Upper lobe of right lung (tissue), 1 donor: Measurements from ENCODE around the gene DEPP1. TPM values are rescaled to one million over a fixed set of nuclear protein-coding genes. Genes with fewer than 3 reads are reported as not detected.

Experiments
- ATAC-seq: fragments of 200-7000 bp; cut with Tn5 transposase; one replicate; pipeline ENCODE4 v1.9.1; 2020; ENCODE audit warnings: mild to moderate bottlenecking, moderate library complexity
- DNase-seq: peaks from one replicate; pipeline ENCODE4 v3.0.0-alpha.2; 2020
- H3K27ac ChIP-seq: fragments of 200-600 bp; one replicate; pipeline ENCODE4 v1.8.0; 2022
- H3K27me3 ChIP-seq: fragments of 200-600 bp; one replicate; pipeline ENCODE4 v1.8.0; 2022; ENCODE audit warnings: mild to moderate bottlenecking
- H3K36me3 ChIP-seq: fragments of 200-600 bp; one replicate; pipeline ENCODE4 v1.8.0; 2022
- H3K4me1 ChIP-seq: fragments of 200-600 bp; one replicate; pipeline ENCODE4 v1.8.0; 2022
- H3K4me3 ChIP-seq: fragments of 200-600 bp; one replicate; pipeline ENCODE4 v1.8.0; 2022; ENCODE audit warnings: mild to moderate bottlenecking
- H3K9me3 ChIP-seq: fragments of 200-600 bp; one replicate; pipeline ENCODE4 v1.8.0; 2022
- intact Hi-C: fragments of 100-400 bp; cut with DNase I; formaldehyde crosslinking; loops from one replicate; pipeline ENCODE4 v1.11.0; 2022
- total RNA-seq: library from RNA; stranded (reverse); fragmentation: NEBNext Ultra II Directional; extraction: Animal tissue kit (Norgen Biotek cat#: 25700); gene quantifications from one replicate; pipeline ENCODE4 v1.2.1, GENCODE V29; 2021
- TF ChIP-seq, protein P1 (sequence below): fragments of 200-600 bp; IDR thresholded peaks from one replicate; pipeline ENCODE4 v1.8.0; 2022; ENCODE audit warnings: antibody characterized with exemption
- donor health status: DM: no; HTN: yes; CAD: no; lungs with severe emphysema.

The DEPP1 gene
- total RNA-seq, 1 donor from 2014 or later = 160 TPM

DNA sequence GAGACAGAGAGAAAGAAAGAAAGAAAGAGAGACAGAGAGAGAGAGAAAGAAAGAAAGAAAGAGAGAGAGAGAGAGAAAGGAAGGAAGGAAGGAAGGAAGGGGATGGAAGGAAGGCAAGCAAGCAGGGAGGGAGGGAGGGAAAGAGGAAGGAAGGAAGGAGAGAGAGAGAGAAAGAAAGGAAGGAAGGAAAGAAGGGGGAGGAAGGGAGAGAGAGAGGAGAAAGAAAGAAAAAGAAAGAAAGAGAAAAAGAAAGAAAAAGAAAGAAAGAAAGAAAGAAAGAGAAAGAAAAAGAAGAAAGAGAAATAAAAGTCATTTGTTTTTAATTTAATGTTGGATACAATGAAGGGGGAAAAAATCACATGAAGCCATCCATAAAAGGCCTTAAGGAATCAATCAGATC lies 23.6 kb downstream of the DEPP1 start:
- Histone ChIP-seq H3K27me3 (no peaks in the 10 kb centered on the region), H3K4me1 (peaks cover 11% of the 10 kb centered on the region), H3K36me3 (peaks cover 4% of the 10 kb centered on the region), H3K27ac (no peak overlapping the region), H3K4me3 (no peak overlapping the region), H3K9me3 (no peaks in the 10 kb centered on the region)
- DNase-seq (no peak), ATAC-seq (no peak)
- TF ChIP-seq, protein P1, sequence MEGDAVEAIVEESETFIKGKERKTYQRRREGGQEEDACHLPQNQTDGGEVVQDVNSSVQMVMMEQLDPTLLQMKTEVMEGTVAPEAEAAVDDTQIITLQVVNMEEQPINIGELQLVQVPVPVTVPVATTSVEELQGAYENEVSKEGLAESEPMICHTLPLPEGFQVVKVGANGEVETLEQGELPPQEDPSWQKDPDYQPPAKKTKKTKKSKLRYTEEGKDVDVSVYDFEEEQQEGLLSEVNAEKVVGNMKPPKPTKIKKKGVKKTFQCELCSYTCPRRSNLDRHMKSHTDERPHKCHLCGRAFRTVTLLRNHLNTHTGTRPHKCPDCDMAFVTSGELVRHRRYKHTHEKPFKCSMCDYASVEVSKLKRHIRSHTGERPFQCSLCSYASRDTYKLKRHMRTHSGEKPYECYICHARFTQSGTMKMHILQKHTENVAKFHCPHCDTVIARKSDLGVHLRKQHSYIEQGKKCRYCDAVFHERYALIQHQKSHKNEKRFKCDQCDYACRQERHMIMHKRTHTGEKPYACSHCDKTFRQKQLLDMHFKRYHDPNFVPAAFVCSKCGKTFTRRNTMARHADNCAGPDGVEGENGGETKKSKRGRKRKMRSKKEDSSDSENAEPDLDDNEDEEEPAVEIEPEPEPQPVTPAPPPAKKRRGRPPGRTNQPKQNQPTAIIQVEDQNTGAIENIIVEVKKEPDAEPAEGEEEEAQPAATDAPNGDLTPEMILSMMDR = no peak
- intact Hi-C loops = no loop called here

DNA sequence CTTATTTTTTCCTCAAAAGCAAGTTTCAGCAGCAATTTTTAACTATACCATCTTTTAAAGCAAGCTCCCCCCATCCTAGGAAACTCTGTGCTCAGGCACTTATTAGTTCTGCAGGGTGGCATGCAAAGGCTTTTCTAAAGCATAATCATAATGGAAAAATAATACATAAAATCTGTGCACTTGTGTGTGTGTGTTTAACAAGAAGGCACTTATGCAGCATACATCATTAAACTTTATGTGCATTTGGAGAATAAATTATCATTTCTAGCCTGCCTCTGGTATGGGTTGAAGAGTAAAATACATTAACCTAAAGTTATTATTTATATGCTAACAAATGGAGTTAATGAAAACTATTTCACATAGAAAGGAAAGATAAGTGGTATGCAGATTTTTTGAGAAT lies 24.6 kb downstream of the DEPP1 start:
- Histone ChIP-seq H3K4me3 (no peak overlapping the region), H3K27ac (no peak overlapping the region), H3K4me1 (peaks cover 9% of the 10 kb centered on the region), H3K9me3 (no peaks in the 10 kb centered on the region), H3K27me3 (no peaks in the 10 kb centered on the region), H3K36me3 (peaks cover 4% of the 10 kb centered on the region)
- DNase-seq = no peak
- intact Hi-C loops = no loop called here
- no peak for ATAC-seq
- TF ChIP-seq, protein P1 = no peak

DNA sequence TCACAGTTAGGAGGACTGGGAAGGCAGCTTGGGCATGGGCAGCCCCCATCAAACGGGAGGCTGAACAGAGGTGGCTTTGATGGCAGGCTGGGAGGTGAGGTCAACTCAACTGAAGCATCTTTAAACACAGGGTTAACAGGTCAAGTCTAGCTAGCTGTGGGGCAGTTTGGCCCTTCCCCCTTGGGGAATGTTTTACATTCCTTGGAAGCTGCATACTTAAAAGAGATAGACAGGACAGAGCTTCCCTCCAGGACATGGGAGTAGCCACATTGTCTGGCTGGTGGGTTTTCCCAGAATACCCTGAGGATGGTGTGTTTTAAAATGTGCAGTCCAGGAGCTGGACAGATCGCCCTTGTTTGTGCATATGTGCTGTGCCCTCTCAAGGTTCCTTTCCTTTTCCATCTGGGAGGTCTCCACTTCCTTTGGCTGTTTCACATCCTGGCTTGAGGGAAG lies 25.8 kb downstream of the DEPP1 start:
- Histone ChIP-seq H3K4me1 (peaks cover 12% of the 10 kb centered on the region), H3K36me3 (peaks cover 4% of the 10 kb centered on the region), H3K4me3 (no peak overlapping the region), H3K9me3 (no peaks in the 10 kb centered on the region), H3K27me3 (no peaks in the 10 kb centered on the region), H3K27ac (no peak overlapping the region)
- DNase-seq = no peak
- ATAC-seq = no peak
- TF ChIP-seq, protein P1 = no peak
- intact Hi-C loops = no loop called here

DNA sequence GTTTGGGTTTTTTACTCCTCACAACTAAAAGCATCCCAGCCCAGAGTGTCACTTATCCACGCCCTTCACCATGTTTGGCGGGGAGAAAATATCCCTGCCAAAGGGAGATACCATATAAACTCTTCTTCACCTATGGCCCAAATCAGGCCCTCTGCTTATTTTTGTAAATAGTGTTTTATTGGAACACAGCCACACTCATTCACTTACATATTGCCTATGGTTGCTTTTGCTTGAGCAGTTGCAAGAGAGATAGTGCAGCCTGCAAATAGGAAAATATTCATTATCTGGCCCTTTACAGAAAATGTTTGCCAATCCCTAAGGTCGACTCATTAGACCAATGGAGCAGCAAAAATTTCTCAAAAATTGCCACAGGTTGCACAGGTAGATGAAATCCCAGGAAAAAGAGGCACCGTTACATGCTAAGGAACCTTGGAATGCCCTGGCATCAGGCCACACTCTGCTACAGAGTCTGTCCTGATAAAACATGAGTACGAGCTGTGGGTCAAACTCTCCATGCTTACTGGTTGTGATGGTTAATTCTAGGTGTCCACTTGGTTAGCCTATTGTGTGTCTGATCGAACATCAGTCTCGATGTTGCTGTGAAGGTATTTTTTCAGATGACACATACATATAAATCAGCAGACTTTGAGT lies 26.9 kb downstream of the DEPP1 start:
- H3K4me1 ChIP-seq = peaks cover 9% of the 10 kb centered on the region
- peaks cover 4% of the 10 kb centered on the region for H3K36me3 ChIP-seq
- intact Hi-C loops = no loop called here
- ATAC-seq (no peak), DNase-seq (no peak)
- H3K27ac ChIP-seq = no peak overlapping the region
- H3K4me3 ChIP-seq = no peak overlapping the region
- no peaks in the 10 kb centered on the region for H3K9me3 ChIP-seq
- TF ChIP-seq, protein P1 = no peak
- H3K27me3 ChIP-seq = no peaks in the 10 kb centered on the region

DNA sequence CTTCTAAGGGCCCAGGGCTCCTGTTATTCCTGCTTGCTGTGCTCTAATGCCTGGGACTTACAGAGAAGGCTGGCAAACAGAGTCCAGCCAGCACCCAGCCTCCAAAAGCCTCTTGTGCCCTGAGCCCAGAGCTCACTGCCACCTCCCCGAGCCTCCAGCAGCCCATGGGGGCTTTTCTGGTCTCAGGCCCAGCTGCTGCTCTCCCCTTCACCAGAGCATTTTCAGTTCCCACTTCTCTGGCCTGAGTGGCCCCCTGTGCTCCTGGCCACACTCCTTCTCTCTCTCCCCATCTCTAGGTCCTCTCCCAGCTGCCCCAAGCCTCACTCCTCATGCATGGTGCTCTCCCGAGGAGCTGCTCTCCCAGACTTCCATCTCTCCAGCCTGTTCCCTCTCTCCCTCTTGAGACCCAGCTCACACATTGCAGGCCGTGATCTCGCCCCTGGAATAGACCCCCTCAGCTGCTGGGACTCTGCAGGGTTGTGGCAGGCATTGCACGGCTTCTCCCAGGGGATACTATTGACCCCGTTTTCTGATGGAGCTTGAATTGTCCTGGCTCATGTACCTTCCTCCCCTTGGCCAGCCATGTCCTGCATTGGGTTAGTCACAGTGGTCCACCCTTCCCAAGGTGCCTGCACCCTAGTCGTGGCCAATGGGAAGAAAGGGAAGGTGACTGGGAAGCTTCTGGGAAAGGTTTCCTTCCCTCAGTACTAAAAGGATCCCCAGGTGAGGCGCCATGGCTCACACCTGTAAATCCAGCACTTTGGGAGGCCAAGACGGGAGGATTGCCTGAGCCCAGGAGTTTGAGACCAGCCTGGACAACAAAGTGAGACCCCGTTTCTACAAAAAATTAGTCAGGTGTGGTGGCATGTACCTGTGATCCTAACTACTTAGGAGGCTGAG lies 28.0 kb downstream of the DEPP1 start:
- Histone ChIP-seq H3K4me1 (peaks cover 9% of the 10 kb centered on the region), H3K9me3 (no peaks in the 10 kb centered on the region), H3K27me3 (no peaks in the 10 kb centered on the region), H3K36me3 (peaks cover 3% of the 10 kb centered on the region), H3K4me3 (no peak overlapping the region), H3K27ac (no peak overlapping the region)
- intact Hi-C loops = no loop called here
- ATAC-seq (no peak), DNase-seq (no peak)
- TF ChIP-seq, protein P1 = no peak
